ENCODE measurements around the gene MRPL39.

- TF ChIP-seq POLR2A (IDR thresholded peaks at IDR 0.05) (no peak), CTCF (IDR thresholded peaks at IDR 0.05) (no peak)
These were observed 41.7 kb downstream of the MRPL39 start for GRCh38 chr21:25565272-25566211.
